GM23338 (cell line): ENCODE measurements around the gene MT1F. TPM values are rescaled to one million over a fixed set of nuclear protein-coding genes. Genes with fewer than 3 reads are reported as not detected.

Source experiments
- ATAC-seq: fragments of 200-7000 bp; cut with Tn5 transposase; 3 replicates; pipeline ENCODE4 v1.9.1; 2020
- DNase-seq: peaks from one replicate; pipeline ENCODE4 v3.0.0-alpha.2; 2015; ENCODE audit warnings: low spot score
- H2AFZ ChIP-seq: fragments of 200-600 bp; sonication (generic); 2 replicates; pipeline ENCODE4 v1.8.0; 2016; ENCODE audit warnings: antibody characterized with exemption, mild to moderate bottlenecking, moderate library complexity
- H3F3A ChIP-seq: fragments of 200-600 bp; sonication (generic); replicated peaks from 2 replicates; pipeline ENCODE4 v1.8.0; 2017; ENCODE audit warnings: antibody characterized with exemption, mixed run types, low read depth
- H3K27ac ChIP-seq: fragments of 200-600 bp; sonication (generic); 2 replicates; pipeline ENCODE4 v1.6.1; 2016; ENCODE audit warnings: low read depth
- H3K27me3 ChIP-seq: fragments of 200-600 bp; sonication (generic); 2 replicates; pipeline ENCODE4 v1.8.0; 2016; ENCODE audit warnings: mild to moderate bottlenecking, mixed run types, moderate library complexity; ENCODE audit not compliant: insufficient read depth
- H3K36me3 ChIP-seq: fragments of 200-600 bp; sonication (generic); 2 replicates; pipeline ENCODE4 v1.8.0; 2016; ENCODE audit warnings: mild to moderate bottlenecking; ENCODE audit not compliant: insufficient read depth
- H3K4me1 ChIP-seq: fragments of 200-600 bp; sonication (generic); 2 replicates; pipeline ENCODE4 v1.8.0; 2016; ENCODE audit warnings: mild to moderate bottlenecking, moderate library complexity; ENCODE audit not compliant: insufficient read depth
- H3K4me2 ChIP-seq: fragments of 200-600 bp; sonication (generic); 2 replicates; pipeline ENCODE4 v1.7.1; 2017; ENCODE audit warnings: mixed run types
- H3K4me3 ChIP-seq: fragments of 200-600 bp; sonication (generic); 2 replicates; pipeline ENCODE4 v1.6.1; 2016; ENCODE audit warnings: mixed run types
- H3K79me2 ChIP-seq: fragments of 200-600 bp; sonication (generic); replicated peaks from 2 replicates; pipeline ENCODE4 v1.8.0; 2017; ENCODE audit warnings: mild to moderate bottlenecking; ENCODE audit not compliant: insufficient read depth
- H3K9me2 ChIP-seq: fragments of 200-600 bp; sonication (generic); 2 replicates; pipeline ENCODE4 v1.8.0; 2017; ENCODE audit not compliant: insufficient read depth
- H4K20me1 ChIP-seq: fragments of 200-600 bp; sonication (generic); replicated peaks from 2 replicates; pipeline ENCODE4 v1.8.0; 2017; ENCODE audit warnings: mild to moderate bottlenecking; ENCODE audit not compliant: insufficient read depth
- H3K27ac Mint-ChIP-seq: 2 replicates; pipeline ENCODE4 v1.8.0; 2020; ENCODE audit warnings: inconsistent platforms, mild to moderate bottlenecking, moderate library complexity, mixed read lengths
- H3K27me3 Mint-ChIP-seq: 3 replicates; pipeline ENCODE4 v1.8.0; 2022; ENCODE audit warnings: low read depth, mild to moderate bottlenecking, moderate library complexity, mixed read lengths, inconsistent platforms; ENCODE audit not compliant: insufficient read depth, poor library complexity
- H3K36me3 Mint-ChIP-seq: 3 replicates; pipeline ENCODE4 v1.8.0; 2021; ENCODE audit warnings: low read depth, mild to moderate bottlenecking, inconsistent platforms, moderate library complexity, mixed read lengths
- H3K4me1 Mint-ChIP-seq: 3 replicates; pipeline ENCODE4 v1.8.0; 2020; ENCODE audit warnings: mild to moderate bottlenecking, inconsistent platforms, mixed read lengths
- H3K4me3 Mint-ChIP-seq: 3 replicates; pipeline ENCODE4 v1.8.0; 2021; ENCODE audit warnings: moderate library complexity, mild to moderate bottlenecking, inconsistent platforms, mixed read lengths
- H3K9me3 Mint-ChIP-seq: 3 replicates; pipeline ENCODE4 v1.8.0; 2020; ENCODE audit warnings: moderate library complexity, mild to moderate bottlenecking, inconsistent platforms, mixed read lengths
- EZH2 ChIP-seq: fragments of 200-600 bp; sonication (generic); IDR thresholded peaks from one replicate; pipeline ENCODE4 v1.8.0; 2017; ENCODE audit warnings: antibody characterized with exemption, mild to moderate bottlenecking, low read depth; ENCODE audit not compliant: unreplicated experiment
- EZH2phosphoT487 ChIP-seq: fragments of 200-600 bp; sonication (generic); IDR thresholded peaks from one replicate; pipeline ENCODE4 v1.8.1; 2018; ENCODE audit warnings: antibody characterized with exemption; ENCODE audit not compliant: unreplicated experiment
- NANOG ChIP-seq: IDR thresholded peaks from 2 replicates; pipeline ENCODE4 v1.6.1; 2016; ENCODE audit warnings: antibody characterized with exemption, borderline replicate concordance
- STAT1 ChIP-seq: IDR thresholded peaks from one replicate; pipeline ENCODE4 v1.6.1; 2016; ENCODE audit warnings: antibody characterized with exemption; ENCODE audit not compliant: unreplicated experiment
- ZNF331 ChIP-seq: fragments of 250-450 bp; sonication (Bioruptor Pico); IDR thresholded peaks from 2 replicates; pipeline ENCODE4 v1.5.0; 2020; ENCODE audit warnings: low read depth, mild to moderate bottlenecking, moderate library complexity
- polyA plus RNA-seq: library from polyadenylated mRNA; unstranded; fragments of >200 nt; fragmentation: Nextera tagmentation; extraction: Ambion mirVana; gene quantifications from 2 replicates; pipeline ENCODE4 v1.2.1, GENCODE V29; 2016
- total RNA-seq: library from RNA; depleted of rRNA; stranded (reverse); fragments of >200 nt; shearing (Covaris generic); gene quantifications from 2 replicates; pipeline ENCODE4 v1.2.3, GENCODE V29; 2014
- TF ChIP-seq, protein P1 (sequence below), 2 experiments: fragments of 200-600 bp in 1 of 2; sonication (generic) in 1 of 2; conservative IDR thresholded peaks; 2 replicates each; pipeline versions ENCODE4 v1.5.1 to v1.6.1; 2016 to 2017; ENCODE audit warnings: antibody characterized with exemption in 2 of 2, low read depth in 2 of 2, mild to moderate bottlenecking in 2 of 2, moderate library complexity in 1 of 2
- TF ChIP-seq, protein P2 (sequence below): IDR thresholded peaks from 2 replicates; pipeline ENCODE4 v1.6.1; 2016; ENCODE audit warnings: antibody characterized with exemption
- TF ChIP-seq, protein P3 (sequence below): fragments of 250-450 bp; sonication (Bioruptor Pico); IDR thresholded peaks from 2 replicates; pipeline ENCODE4 v1.5.0; 2020; ENCODE audit warnings: mild to moderate bottlenecking, moderate library complexity
- TF ChIP-seq, protein P4 (sequence below): IDR thresholded peaks from one replicate; pipeline ENCODE4 v1.6.1; 2018; ENCODE audit warnings: antibody characterized with exemption; ENCODE audit not compliant: unreplicated experiment

The MT1F gene
- total and polyA plus RNA-seq, 2 experiments from 2014 or later = 7.4 to 107 TPM

DNA sequence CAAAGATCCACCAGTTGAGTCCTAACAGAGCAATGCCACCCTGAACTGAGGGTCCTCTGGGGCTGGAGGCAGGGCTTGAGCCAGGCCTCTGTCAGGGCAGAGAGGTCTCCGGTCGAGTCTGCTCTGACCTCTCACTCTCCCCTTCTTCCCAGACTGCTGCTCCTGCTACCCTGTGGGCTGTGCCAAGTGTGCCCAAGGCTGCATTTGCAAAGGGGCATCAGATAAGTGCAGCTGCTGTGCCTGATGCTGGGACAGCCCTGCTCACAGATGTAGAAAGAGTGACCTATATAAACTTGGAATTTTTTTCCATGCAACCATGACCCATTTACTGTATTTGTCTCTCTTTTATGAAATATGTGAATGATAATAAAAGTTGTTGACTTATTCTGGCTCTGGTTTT lies 8.5 kb upstream of the MT1F start (continued):
- TF ChIP-seq, protein P1, sequence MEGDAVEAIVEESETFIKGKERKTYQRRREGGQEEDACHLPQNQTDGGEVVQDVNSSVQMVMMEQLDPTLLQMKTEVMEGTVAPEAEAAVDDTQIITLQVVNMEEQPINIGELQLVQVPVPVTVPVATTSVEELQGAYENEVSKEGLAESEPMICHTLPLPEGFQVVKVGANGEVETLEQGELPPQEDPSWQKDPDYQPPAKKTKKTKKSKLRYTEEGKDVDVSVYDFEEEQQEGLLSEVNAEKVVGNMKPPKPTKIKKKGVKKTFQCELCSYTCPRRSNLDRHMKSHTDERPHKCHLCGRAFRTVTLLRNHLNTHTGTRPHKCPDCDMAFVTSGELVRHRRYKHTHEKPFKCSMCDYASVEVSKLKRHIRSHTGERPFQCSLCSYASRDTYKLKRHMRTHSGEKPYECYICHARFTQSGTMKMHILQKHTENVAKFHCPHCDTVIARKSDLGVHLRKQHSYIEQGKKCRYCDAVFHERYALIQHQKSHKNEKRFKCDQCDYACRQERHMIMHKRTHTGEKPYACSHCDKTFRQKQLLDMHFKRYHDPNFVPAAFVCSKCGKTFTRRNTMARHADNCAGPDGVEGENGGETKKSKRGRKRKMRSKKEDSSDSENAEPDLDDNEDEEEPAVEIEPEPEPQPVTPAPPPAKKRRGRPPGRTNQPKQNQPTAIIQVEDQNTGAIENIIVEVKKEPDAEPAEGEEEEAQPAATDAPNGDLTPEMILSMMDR (conservative IDR thresholded peaks at IDR 0.05; ENCODE audit: low read depth in 2 of 2) = no peak
- TF ChIP-seq, protein P2, sequence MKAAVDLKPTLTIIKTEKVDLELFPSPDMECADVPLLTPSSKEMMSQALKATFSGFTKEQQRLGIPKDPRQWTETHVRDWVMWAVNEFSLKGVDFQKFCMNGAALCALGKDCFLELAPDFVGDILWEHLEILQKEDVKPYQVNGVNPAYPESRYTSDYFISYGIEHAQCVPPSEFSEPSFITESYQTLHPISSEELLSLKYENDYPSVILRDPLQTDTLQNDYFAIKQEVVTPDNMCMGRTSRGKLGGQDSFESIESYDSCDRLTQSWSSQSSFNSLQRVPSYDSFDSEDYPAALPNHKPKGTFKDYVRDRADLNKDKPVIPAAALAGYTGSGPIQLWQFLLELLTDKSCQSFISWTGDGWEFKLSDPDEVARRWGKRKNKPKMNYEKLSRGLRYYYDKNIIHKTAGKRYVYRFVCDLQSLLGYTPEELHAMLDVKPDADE = no peak
- no peak for TF ChIP-seq STAT1
- TF ChIP-seq ZNF331 (CRISPR knock-in tag) = no peak
- TF ChIP-seq EZH2phosphoT487 = no peak
- no peak for TF ChIP-seq EZH2

DNA sequence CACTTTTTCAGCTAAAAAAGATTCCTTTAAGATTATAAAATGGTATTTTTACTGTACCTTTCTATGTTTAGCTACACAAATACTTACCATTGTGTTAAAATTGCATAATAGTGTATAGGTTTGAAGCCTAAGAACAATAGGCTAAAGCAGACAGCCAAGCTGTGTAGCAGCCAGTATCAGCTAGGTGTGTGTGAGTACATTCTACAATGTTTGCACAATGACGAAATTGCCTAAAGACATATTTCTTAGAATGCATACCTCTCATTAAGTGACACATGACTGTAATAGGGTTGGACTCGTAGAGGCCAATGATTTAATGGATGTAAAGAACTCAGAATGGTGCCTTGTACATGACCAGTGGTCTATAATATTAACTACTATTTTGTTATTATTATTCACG lies 7.9 kb upstream of the MT1F start:
- Histone ChIP-seq H3K4me1 (no peaks in the 10 kb centered on the region; the same call in 1 of the 2 replicates), H3K9me2 (no peaks in the 10 kb centered on the region), H3K27me3 (peaks cover 70% of the 10 kb centered on the region), H2AFZ (no peak overlapping the region), H3K79me2 (no peaks in the 10 kb centered on the region), H4K20me1 (no peaks in the 10 kb centered on the region), H3K4me3 (no peak overlapping the region), H3F3A (no peaks in the 10 kb centered on the region), H3K27ac (no peak overlapping the region), H3K4me2 (no peak overlapping the region), H3K36me3 (no peaks in the 10 kb centered on the region)
- no peak overlapping the region for H3K27ac Mint-ChIP-seq
- H3K36me3 Mint-ChIP-seq = no peaks in the 10 kb centered on the region
- H3K4me1 Mint-ChIP-seq = peaks cover 4% of the 10 kb centered on the region; the same call in 2 of the 3 replicates
- H3K4me3 Mint-ChIP-seq = no peak overlapping the region
- no peaks in the 10 kb centered on the region for H3K9me3 Mint-ChIP-seq
- DNase-seq (no peak), ATAC-seq (no peak)
- peaks cover 64% of the 10 kb centered on the region for H3K27me3 Mint-ChIP-seq
- TF ChIP-seq, protein P3, sequence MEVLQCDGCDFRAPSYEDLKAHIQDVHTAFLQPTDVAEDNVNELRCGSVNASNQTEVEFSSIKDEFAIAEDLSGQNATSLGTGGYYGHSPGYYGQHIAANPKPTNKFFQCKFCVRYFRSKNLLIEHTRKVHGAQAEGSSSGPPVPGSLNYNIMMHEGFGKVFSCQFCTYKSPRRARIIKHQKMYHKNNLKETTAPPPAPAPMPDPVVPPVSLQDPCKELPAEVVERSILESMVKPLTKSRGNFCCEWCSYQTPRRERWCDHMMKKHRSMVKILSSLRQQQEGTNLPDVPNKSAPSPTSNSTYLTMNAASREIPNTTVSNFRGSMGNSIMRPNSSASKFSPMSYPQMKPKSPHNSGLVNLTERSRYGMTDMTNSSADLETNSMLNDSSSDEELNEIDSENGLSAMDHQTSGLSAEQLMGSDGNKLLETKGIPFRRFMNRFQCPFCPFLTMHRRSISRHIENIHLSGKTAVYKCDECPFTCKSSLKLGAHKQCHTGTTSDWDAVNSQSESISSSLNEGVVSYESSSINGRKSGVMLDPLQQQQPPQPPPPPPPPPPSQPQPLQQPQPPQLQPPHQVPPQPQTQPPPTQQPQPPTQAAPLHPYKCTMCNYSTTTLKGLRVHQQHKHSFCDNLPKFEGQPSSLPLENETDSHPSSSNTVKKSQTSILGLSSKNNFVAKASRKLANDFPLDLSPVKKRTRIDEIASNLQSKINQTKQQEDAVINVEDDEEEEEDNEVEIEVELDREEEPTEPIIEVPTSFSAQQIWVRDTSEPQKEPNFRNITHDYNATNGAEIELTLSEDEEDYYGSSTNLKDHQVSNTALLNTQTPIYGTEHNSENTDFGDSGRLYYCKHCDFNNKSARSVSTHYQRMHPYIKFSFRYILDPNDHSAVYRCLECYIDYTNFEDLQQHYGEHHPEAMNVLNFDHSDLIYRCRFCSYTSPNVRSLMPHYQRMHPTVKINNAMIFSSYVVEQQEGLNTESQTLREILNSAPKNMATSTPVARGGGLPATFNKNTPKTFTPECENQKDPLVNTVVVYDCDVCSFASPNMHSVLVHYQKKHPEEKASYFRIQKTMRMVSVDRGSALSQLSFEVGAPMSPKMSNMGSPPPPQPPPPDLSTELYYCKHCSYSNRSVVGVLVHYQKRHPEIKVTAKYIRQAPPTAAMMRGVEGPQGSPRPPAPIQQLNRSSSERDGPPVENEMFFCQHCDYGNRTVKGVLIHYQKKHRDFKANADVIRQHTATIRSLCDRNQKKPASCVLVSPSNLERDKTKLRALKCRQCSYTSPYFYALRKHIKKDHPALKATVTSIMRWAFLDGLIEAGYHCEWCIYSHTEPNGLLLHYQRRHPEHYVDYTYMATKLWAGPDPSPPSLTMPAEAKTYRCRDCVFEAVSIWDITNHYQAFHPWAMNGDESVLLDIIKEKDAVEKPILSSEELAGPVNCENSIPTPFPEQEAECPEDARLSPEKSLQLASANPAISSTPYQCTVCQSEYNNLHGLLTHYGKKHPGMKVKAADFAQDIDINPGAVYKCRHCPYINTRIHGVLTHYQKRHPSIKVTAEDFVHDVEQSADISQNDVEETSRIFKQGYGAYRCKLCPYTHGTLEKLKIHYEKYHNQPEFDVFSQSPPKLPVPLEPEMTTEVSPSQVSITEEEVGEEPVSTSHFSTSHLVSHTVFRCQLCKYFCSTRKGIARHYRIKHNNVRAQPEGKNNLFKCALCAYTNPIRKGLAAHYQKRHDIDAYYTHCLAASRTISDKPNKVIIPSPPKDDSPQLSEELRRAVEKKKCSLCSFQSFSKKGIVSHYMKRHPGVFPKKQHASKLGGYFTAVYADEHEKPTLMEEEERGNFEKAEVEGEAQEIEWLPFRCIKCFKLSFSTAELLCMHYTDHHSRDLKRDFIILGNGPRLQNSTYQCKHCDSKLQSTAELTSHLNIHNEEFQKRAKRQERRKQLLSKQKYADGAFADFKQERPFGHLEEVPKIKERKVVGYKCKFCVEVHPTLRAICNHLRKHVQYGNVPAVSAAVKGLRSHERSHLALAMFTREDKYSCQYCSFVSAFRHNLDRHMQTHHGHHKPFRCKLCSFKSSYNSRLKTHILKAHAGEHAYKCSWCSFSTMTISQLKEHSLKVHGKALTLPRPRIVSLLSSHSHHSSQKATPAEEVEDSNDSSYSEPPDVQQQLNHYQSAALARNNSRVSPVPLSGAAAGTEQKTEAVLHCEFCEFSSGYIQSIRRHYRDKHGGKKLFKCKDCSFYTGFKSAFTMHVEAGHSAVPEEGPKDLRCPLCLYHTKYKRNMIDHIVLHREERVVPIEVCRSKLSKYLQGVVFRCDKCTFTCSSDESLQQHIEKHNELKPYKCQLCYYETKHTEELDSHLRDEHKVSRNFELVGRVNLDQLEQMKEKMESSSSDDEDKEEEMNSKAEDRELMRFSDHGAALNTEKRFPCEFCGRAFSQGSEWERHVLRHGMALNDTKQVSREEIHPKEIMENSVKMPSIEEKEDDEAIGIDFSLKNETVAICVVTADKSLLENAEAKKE (CRISPR knock-in tag) = no peak
- TF ChIP-seq NANOG = no peak
- no peak for TF ChIP-seq ZNF331 (CRISPR knock-in tag)
- TF ChIP-seq, protein P1 (conservative IDR thresholded peaks at IDR 0.05; ENCODE audit: low read depth in 2 of 2) = no peak
- TF ChIP-seq, protein P4, sequence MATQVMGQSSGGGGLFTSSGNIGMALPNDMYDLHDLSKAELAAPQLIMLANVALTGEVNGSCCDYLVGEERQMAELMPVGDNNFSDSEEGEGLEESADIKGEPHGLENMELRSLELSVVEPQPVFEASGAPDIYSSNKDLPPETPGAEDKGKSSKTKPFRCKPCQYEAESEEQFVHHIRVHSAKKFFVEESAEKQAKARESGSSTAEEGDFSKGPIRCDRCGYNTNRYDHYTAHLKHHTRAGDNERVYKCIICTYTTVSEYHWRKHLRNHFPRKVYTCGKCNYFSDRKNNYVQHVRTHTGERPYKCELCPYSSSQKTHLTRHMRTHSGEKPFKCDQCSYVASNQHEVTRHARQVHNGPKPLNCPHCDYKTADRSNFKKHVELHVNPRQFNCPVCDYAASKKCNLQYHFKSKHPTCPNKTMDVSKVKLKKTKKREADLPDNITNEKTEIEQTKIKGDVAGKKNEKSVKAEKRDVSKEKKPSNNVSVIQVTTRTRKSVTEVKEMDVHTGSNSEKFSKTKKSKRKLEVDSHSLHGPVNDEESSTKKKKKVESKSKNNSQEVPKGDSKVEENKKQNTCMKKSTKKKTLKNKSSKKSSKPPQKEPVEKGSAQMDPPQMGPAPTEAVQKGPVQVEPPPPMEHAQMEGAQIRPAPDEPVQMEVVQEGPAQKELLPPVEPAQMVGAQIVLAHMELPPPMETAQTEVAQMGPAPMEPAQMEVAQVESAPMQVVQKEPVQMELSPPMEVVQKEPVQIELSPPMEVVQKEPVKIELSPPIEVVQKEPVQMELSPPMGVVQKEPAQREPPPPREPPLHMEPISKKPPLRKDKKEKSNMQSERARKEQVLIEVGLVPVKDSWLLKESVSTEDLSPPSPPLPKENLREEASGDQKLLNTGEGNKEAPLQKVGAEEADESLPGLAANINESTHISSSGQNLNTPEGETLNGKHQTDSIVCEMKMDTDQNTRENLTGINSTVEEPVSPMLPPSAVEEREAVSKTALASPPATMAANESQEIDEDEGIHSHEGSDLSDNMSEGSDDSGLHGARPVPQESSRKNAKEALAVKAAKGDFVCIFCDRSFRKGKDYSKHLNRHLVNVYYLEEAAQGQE = no peak
